ENCODE data around the gene PAOX. TPM values are rescaled to one million over a fixed set of nuclear protein-coding genes. Genes with fewer than 3 reads are reported as not detected.

The PAOX gene
- total and polyA plus RNA-seq, 2 of the 13 experiments (the other 11 are each of a cell fraction or from before 2014, with no cell fraction given), result 0.49 to 0.77 TPM

GRCh38 chr10:133385214-133385613 is 6.2 kb downstream of the PAOX start:
- no peak for TF ChIP-seq ZNF546 (CRISPR knock-in tag; conservative IDR thresholded peaks at IDR 0.05)
- TF ChIP-seq AGO2 (optimal IDR thresholded peaks at IDR 0.05; ENCODE audit: low read depth, low read length), result no peak
- no peak for TF ChIP-seq NFE2L2 (IDR thresholded peaks at IDR 0.05; ENCODE audit: low read length)
- no peak for TF ChIP-seq CSRNP1 (CRISPR knock-in tag; IDR thresholded peaks at IDR 0.05)
- no peak for TF ChIP-seq BCLAF1 (IDR thresholded peaks at IDR 0.05)
- no peak for TF ChIP-seq KLF13 (CRISPR knock-in tag; IDR thresholded peaks at IDR 0.05)
- no peak for TF ChIP-seq ZNF512 (CRISPR knock-in tag; IDR thresholded peaks at IDR 0.05)
- no peak for TF ChIP-seq ZNF639 (CRISPR knock-in tag; conservative IDR thresholded peaks at IDR 0.05)
- no peak for TF ChIP-seq HMG20B (CRISPR knock-in tag; conservative IDR thresholded peaks at IDR 0.05)
- Histone ChIP-seq H3K9ac (ENCODE audit: insufficient read depth, low read depth, low read length) (no peak overlapping the region), H4K20me1 (ENCODE audit: insufficient read depth, low read length) (no peaks in the 10 kb centered on the region), H3K4me3 (replicated peaks in 1 of 3; ENCODE audit: insufficient read depth in 1 of 3, low read depth in 2 of 3, low read length in 3 of 3) (no peak overlapping the region), H3K27ac (ENCODE audit: extremely low read length, insufficient read depth, low read length) (no peak overlapping the region), H3K79me2 (ENCODE audit: insufficient read depth, low read length) (no peaks in the 10 kb centered on the region), H3K4me2 (ENCODE audit: low read depth, low read length) (no peak overlapping the region), H3K27me3 (ENCODE audit: control insufficient read depth in 1 of 2, insufficient read depth in 2 of 2, low read length in 2 of 2) (no peaks in the 10 kb centered on the region; a peak in 1 of 5 replicates), H3K9me3 (ENCODE audit: low read length) (no peaks in the 10 kb centered on the region), H3K36me3 (replicated peaks in 1 of 2; ENCODE audit: control insufficient read depth in 1 of 2, insufficient read depth in 2 of 2, low read length in 2 of 2) (no peaks in the 10 kb centered on the region), H2AFZ (ENCODE audit: low read length) (no peak overlapping the region), H3K4me1 (ENCODE audit: insufficient read depth, low read length) (peaks cover 7% of the 10 kb centered on the region)
- ChIA-PET CTCF (ENCODE audit: low intra/inter-chr PET ratio, low total read pairs) (no interaction called here), POLR2A (no interaction called here)
- BruUV-seq (replicated peaks), result no TSS peak
- in situ Hi-C loops (cut with HindIII; ENCODE audit: extremely low pct_ligation_motif_present, low pct_unique_long_range_greater_than_20kb), result no loop called here
- ATAC-seq (no peak), FAIRE-seq (no peak), DNase-seq (ENCODE audit: low spot score) (no peak)
- intact Hi-C loops (cut with micrococcal nuclease; ENCODE audit: unreplicated experiment), result no loop called here
- WGBS (ENCODE audit: low lambda C conversion rate), result 88% methylated on average over 2 of the region's 2 CpGs

Measured in HepG2 (cell line).